B cell (primary cell): ENCODE measurements around the gene RPS19.

Experiments
- EZH2 ChIP-seq: IDR thresholded peaks from 2 replicates; pipeline ENCODE4 v1.6.1; 2012; ENCODE audit warnings: borderline replicate concordance, low read depth, mild to moderate bottlenecking, moderate library complexity, low read length; ENCODE audit not compliant: insufficient read depth, poor library complexity, severe bottlenecking
- TF ChIP-seq, protein P1 (sequence below): fragments of 200-600 bp; IDR thresholded peaks from one replicate; pipeline ENCODE4 v1.8.0; 2022; ENCODE audit warnings: antibody characterized with exemption, mild to moderate bottlenecking

DNA sequence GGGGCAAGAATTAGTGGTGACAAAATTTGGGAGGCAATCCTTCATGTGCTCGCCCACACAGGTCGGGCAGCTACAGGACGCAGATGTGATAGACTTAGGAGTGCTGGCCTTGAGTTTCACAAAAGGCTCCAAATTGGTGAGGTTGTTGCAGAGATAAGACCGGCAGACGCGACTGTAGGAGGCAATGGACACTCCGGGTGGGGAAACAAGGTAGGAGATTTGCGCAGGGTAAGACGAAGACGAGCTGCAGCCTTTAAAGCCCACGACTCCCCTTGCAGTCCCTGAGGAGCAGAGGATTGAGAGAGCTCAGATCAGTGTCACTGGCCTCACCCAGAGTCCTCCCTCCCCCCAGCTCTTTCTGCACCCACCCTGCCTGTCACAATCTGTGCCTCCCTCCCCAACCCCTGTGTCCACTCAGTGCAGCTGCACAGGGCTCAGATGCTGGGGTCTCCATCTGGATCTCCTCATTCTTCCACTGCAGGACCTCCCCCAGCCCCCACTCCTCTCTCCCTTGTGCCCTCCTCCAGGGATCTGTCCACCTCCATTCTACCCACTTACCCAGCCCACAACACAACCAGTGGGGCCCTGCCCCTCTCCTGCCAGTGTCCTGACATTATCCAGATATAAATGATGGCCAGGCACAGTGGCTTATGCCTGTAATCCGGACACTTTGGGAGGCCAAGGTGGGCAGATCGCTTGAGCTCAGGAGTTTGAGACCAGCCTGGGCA is 21.9 kb upstream of the RPS19 start:
- TF ChIP-seq, protein P1, sequence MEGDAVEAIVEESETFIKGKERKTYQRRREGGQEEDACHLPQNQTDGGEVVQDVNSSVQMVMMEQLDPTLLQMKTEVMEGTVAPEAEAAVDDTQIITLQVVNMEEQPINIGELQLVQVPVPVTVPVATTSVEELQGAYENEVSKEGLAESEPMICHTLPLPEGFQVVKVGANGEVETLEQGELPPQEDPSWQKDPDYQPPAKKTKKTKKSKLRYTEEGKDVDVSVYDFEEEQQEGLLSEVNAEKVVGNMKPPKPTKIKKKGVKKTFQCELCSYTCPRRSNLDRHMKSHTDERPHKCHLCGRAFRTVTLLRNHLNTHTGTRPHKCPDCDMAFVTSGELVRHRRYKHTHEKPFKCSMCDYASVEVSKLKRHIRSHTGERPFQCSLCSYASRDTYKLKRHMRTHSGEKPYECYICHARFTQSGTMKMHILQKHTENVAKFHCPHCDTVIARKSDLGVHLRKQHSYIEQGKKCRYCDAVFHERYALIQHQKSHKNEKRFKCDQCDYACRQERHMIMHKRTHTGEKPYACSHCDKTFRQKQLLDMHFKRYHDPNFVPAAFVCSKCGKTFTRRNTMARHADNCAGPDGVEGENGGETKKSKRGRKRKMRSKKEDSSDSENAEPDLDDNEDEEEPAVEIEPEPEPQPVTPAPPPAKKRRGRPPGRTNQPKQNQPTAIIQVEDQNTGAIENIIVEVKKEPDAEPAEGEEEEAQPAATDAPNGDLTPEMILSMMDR = no peak
- no peak for TF ChIP-seq EZH2
